Left hindlimb (tissue), 1 donor: ENCODE data around the gene ARID5B.
"Not testable (repeated sequence)": the region's sequence is repeated elsewhere in the genome, so short reads cannot be mapped to it uniquely, and the experiment has no call there.

Experiments
- DNase-seq: peaks from one replicate; pipeline ENCODE4 v3.0.0-alpha.2; 2018

The ARID5B gene

GRCh38 chr10:61971003-61971325 is 69.5 kb downstream of the ARID5B start:
- DNase-seq, result no peak

GRCh38 chr10:61973169-61973568 is 71.7 kb downstream of the ARID5B start:
- no peak for DNase-seq

GRCh38 chr10:61973906-61974305 is 72.4 kb downstream of the ARID5B start:
- DNase-seq, result no peak

GRCh38 chr10:61974601-61975390 is 73.3 kb downstream of the ARID5B start:
- DNase-seq, result peak; percentile 64

GRCh38 chr10:61975391-61975932 is 74.0 kb downstream of the ARID5B start:
- no peak for DNase-seq

GRCh38 chr10:61976951-61977721 is 75.6 kb downstream of the ARID5B start:
- not testable (repeated sequence) for DNase-seq

- no peak for DNase-seq
Measured at GRCh38 chr10:61978965-61979364, 77.5 kb downstream of the ARID5B start.

- no peak for DNase-seq
Measured at GRCh38 chr10:61981460-61981859, 80.0 kb downstream of the ARID5B start.

GRCh38 chr10:61983255-61983654 is 81.8 kb downstream of the ARID5B start:
- DNase-seq, result no peak

- DNase-seq, result no peak
Measured at GRCh38 chr10:61984803-61985418, 83.4 kb downstream of the ARID5B start.

GRCh38 chr10:61985715-61986114 is 84.2 kb downstream of the ARID5B start:
- DNase-seq, result no peak

GRCh38 chr10:61986382-61986781 is 84.9 kb downstream of the ARID5B start:
- no peak for DNase-seq

GRCh38 chr10:61986788-61987492 is 85.4 kb downstream of the ARID5B start:
- DNase-seq, result no peak

GRCh38 chr10:61987537-61987936 is 86.0 kb downstream of the ARID5B start:
- no peak for DNase-seq

GRCh38 chr10:61987951-61988379 is 86.5 kb downstream of the ARID5B start:
- no peak for DNase-seq

- no peak for DNase-seq
Measured at GRCh38 chr10:61989995-61990760, 88.7 kb downstream of the ARID5B start.

GRCh38 chr10:61990761-61991135 is 89.2 kb downstream of the ARID5B start:
- DNase-seq, result no peak

- no peak for DNase-seq
Measured at GRCh38 chr10:61991166-61991565, 89.7 kb downstream of the ARID5B start.

GRCh38 chr10:61992059-61992460 is 90.6 kb downstream of the ARID5B start:
- no peak for DNase-seq

- peak; percentile 58 for DNase-seq
Measured at GRCh38 chr10:61992671-61993668, 91.5 kb downstream of the ARID5B start.
